HG02642 (cell line): ENCODE results near the gene STH.
"Not testable (repeated sequence)": the region's sequence is repeated elsewhere in the genome, so short reads cannot be mapped to it uniquely, and the experiment has no call there.

ENCODE experiments used
- ATAC-seq: cut with Tn5 transposase; IDR thresholded peaks from one replicate; pipeline ENCODE4 v1.9.1; 2021; ENCODE audit warnings: mild to moderate bottlenecking; ENCODE audit not compliant: unreplicated experiment, poor library complexity

STH gene

GRCh38 chr17:45998987-45999899, at the start of gene STH:
Gene STH, plus strand, starts transcription at chr17:45999250. Its CDS starts 30 bp downstream, at chr17:45999280.
- no peak for ATAC-seq

DNA sequence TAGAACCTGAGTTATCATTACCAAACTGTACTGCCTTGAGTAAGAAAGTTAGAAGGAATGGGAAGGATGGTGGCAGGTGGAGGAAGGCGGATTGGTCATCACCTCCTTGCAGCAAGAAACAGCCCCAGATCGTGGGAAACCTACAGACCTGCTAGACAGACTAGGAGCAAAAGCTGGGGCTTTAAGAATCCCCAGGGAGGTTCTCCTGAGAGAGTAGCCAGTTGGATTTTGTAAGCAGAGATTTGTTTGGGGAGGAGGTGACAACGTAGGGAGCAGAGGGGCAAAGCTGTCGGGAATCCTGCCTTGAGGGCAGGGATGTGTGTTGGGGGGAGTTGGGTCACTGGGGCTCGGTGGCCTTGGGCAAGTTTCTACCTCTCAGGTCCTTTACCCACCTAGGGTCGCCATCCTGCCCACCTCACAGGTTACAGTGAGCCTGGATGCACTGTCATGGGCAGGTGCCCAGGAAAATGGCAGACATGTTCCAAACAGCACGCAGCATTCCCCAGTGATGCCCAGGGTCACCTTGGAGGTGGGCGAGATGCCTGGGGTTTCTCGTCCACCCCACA, 49.2 kb upstream of the STH start:
- no peak for ATAC-seq

DNA sequence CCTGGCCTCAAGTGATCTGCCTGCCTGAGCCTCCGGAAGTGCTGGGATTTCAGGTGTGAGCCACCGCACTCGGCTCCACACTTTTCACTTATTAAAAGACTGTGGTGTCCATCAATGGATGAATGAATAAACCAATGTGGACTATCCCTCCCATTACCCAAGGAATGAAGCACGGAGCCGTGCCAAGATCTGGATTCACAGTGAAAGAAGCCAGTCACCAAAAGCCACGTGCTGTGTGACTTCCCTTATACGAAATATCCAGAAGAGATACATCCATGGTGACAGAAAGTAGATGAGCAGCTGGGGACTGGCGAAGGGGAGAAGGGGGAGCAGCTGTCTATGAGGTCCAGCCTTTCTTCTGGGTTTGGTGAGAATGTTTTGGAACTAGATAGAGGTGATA, 48.2 kb upstream of the STH start:
- no peak for ATAC-seq

GRCh38 chr17:45951403-45951802, 47.6 kb upstream of the STH start:
- no peak for ATAC-seq

DNA sequence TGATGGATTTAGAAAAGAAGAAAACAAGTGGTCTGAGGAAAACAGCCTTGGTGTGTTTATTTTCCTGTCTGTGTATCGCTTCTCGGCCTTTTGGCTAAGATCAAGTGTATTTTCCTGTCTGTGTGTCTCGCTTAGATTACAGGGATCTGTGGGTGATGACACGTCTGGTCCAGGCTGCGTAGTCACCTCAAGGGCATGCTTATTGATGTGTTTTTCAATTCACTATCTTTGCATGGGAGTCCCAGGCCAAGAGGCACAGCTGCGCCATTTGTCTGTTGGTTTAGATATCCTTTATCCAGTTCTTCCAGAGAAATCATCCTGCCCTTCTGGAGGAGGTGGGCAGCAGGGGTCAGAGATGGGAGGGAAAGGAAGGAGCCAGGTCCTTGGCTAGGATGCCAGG, 47.1 kb upstream of the STH start:
- ATAC-seq, result no peak

GRCh38 chr17:45952814-45953320, 46.2 kb upstream of the STH start:
- ATAC-seq, result no peak

GRCh38 chr17:45953561-45953960, 45.5 kb upstream of the STH start:
- no peak for ATAC-seq

DNA sequence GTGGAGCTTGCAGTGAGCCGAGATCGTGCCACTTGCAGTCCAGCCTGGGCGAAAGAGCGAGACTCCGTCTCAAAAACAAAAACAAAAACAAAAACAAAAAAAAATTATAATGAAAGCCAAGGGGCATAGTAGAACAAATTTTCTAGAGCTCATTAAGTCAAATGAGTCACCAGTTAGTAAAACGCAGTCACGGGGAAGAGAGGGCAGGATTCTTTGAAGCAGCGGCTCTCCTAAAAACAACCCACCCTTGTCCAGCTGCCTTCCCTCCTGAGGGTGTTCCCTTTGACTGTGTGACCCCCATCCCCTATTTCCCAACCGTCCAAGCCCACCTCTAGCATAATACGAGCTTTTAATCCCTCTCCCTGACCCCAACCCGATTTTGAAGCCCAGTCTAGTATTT, 44.1 kb upstream of the STH start:
- no peak for ATAC-seq

DNA sequence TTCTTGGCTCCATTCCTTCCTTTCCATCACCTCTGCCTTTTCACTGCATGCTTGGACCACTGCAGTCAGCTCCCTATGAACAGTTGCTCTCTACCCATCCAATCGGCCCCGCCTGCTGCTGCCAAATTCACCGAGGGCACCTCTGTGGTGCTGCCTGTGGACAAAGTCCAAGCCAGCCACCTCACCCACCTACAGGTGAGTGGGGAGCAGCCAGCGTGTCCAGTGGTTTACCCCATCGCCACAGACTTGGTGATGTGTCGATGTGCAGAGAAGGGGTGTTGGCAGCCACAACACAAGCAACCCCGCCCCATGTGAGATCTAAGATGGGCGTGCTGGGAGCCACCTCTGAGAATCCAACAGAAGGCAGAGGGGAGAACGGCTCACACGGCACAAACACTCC, 43.7 kb upstream of the STH start:
- no peak for ATAC-seq

GRCh38 chr17:45956090-45956489, 43.0 kb upstream of the STH start:
- ATAC-seq, result no peak

DNA sequence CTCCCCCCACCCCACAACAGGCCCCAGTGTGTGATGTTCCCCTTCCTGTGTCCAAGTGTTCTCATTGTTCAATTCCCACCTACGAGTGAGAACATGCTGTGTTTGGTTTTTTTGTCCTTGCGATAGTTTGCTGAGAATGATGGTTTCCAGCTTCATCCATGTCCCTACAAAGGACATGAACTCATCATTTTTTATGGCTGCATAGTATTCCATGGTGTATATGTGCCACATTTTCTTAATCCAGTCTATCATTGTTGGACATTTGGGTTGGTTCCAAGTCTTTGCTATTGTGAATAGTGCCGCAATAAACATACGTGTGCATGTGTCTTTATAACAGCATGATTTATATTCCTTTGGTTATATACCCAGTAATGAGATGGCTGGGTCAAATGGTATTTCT, 42.3 kb upstream of the STH start:
- ATAC-seq, result not testable (repeated sequence)

- no peak for ATAC-seq
These were observed 40.7 kb upstream of the STH start for GRCh38 chr17:45958307-45958706.

GRCh38 chr17:45958994-45959665, 39.9 kb upstream of the STH start:
- no peak for ATAC-seq

DNA sequence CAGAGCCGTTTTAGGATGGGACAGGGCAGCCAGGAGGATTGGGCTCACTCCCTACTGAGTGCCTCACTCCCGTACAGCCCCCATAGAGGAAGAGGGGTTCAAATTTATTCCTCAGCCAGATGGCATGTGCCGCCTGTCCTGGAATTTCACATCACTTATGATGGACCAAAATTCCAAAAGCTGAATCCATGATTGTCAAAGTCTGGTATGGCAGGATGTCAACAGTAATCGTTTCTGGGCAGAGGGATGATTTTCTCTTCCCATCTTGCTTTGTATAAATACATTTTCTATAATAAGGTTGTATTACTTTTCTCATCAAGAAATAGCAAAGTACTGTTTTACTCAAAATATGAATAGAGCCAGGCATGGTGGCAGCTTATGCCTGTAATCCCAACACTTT, 38.7 kb upstream of the STH start:
- ATAC-seq, result no peak

- ATAC-seq, result no peak
These were observed 37.8 kb upstream of the STH start for GRCh38 chr17:45961206-45961605.

DNA sequence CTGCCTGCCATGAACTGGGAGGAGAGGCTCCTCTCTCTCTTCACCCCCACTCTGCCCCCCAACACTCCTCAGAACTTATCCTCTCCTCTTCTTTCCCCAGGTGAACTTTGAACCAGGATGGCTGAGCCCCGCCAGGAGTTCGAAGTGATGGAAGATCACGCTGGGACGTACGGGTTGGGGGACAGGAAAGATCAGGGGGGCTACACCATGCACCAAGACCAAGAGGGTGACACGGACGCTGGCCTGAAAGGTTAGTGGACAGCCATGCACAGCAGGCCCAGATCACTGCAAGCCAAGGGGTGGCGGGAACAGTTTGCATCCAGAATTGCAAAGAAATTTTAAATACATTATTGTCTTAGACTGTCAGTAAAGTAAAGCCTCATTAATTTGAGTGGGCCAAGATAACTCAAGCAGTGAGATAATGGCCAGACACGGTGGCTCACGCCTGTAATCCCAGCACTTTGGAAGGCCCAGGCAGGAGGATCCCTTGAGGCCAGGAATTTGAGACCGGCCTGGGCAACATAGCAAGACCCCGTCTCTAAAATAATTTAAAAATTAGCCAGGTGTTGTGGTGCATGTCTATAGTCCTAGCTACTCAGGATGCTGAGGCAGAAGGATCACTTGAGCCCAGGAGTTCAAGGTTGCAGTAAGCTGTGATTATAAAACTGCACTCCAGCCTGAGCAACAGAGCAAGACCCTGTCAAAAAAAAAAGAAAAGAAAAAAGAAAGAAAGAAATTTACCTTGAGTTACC, 36.7 kb upstream of the STH start:
- ATAC-seq, result no peak

DNA sequence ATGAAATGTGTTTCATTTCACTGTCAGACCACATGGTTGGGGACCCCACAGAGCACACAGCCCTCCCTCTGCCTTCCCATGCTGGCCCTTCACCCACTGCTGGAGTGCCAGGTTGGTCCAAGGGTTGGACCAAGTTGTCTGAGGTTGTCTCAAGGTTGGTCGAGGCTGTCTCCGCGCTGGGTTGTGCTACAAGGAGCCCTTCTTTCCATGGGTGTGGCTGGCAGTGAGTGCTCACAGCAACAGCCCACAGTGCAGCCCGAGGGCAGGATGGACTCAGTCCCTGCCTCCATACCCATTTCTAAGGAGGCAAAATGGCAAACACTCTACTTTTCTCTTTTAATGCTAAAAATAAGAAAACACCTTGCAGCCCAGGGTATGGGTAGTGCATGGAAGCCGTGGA, 35.8 kb upstream of the STH start:
- ATAC-seq, result no peak

- no peak for ATAC-seq
These were observed 35.2 kb upstream of the STH start for GRCh38 chr17:45963889-45964288.

DNA sequence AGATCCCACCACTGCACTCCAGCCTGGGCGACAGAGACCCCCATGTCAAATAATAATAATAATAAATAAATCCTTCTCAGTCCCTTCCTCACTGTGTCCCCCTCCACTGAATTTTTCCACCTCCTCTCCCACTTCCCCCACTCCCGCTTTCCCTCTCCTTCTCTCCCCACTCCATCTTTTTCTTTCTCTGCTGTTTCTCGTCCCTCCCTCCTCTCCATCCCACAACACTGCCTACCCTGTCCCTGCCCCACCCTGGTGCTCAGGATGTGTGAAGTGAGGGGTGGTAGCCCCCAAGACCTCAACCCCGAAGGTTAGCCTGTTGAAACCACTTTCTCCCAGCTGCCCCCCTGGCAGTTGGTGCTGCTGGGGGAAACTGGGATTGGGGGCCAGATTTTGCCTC, 34.4 kb upstream of the STH start:
- ATAC-seq, result no peak

- no peak for ATAC-seq
These were observed 33.2 kb upstream of the STH start for GRCh38 chr17:45965812-45966211.
